ENCODE results near the gene CHSY3.

The CHSY3 gene

GRCh38 chr5:129945774-129946270 is 41.6 kb downstream of the CHSY3 start:
- Histone ChIP-seq H3K4me1 (ENCODE audit: control insufficient read depth, insufficient read depth, low read length) (no peaks in the 10 kb centered on the region), H3K9me3 (ENCODE audit: control insufficient read depth in 2 of 2, low read length in 2 of 2) (no peaks in the 10 kb centered on the region), H3K36me3 (ENCODE audit: control insufficient read depth in 2 of 2, insufficient read depth in 2 of 2, low read length in 2 of 2) (no peaks in the 10 kb centered on the region), H3K9ac (ENCODE audit: low read length in 2 of 2) (no peak overlapping the region), H3K4me3 (ENCODE audit: low read length in 2 of 2) (no peak overlapping the region), H3K27me3 (ENCODE audit: control insufficient read depth in 1 of 2, insufficient read depth in 2 of 2, low read length in 2 of 2) (no peaks in the 10 kb centered on the region), H3K27ac (ENCODE audit: low read length) (no peak overlapping the region)

- Histone ChIP-seq H3K9ac (ENCODE audit: low read length in 2 of 2) (no peak overlapping the region), H3K9me3 (ENCODE audit: control insufficient read depth in 2 of 2, low read length in 2 of 2) (peaks cover 0 to 2% of the 10 kb centered on the region in 2 donors), H3K36me3 (ENCODE audit: control insufficient read depth in 2 of 2, insufficient read depth in 2 of 2, low read length in 2 of 2) (no peaks in the 10 kb centered on the region), H3K27me3 (ENCODE audit: control insufficient read depth in 1 of 2, insufficient read depth in 2 of 2, low read length in 2 of 2) (no peaks in the 10 kb centered on the region), H3K4me3 (ENCODE audit: low read length in 2 of 2) (no peak overlapping the region), H3K4me1 (ENCODE audit: control insufficient read depth, insufficient read depth, low read length) (no peaks in the 10 kb centered on the region), H3K27ac (ENCODE audit: low read length) (no peak overlapping the region)
These were observed 46.8 kb downstream of the CHSY3 start for GRCh38 chr5:129951039-129951438.

DNA sequence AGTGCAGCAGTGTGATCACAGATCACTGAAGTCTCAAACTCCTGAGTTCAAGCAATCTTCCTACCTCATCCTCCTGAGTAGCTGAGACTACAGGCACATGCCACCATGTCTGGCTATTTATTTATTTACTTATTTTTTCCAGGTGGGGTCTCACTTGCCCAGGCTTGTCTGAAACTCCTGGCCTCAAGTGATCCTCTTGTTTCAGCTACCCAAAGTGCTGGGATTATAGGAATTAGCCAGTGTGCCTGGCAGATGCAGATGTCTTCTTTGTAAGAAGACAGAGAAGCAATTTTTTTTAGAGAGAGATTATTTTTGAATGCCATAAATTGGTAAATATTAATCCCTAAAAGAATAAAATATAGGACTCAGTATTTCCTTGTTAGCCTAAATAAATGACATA is 54.3 kb downstream of the CHSY3 start:
- peaks cover 0 to 2% of the 10 kb centered on the region in 2 donors for H3K9me3 ChIP-seq (ENCODE audit: control insufficient read depth in 2 of 2, low read length in 2 of 2)

GRCh38 chr5:129960831-129961230 is 56.6 kb downstream of the CHSY3 start:
- H3K9ac ChIP-seq (ENCODE audit: low read length in 2 of 2) = no peak overlapping the region
- H3K4me3 ChIP-seq (ENCODE audit: low read length in 2 of 2) = no peak overlapping the region
- H3K4me1 ChIP-seq (ENCODE audit: control insufficient read depth, insufficient read depth, low read length) = no peaks in the 10 kb centered on the region
- H3K27me3 ChIP-seq (ENCODE audit: control insufficient read depth in 1 of 2, insufficient read depth in 2 of 2, low read length in 2 of 2) = no peaks in the 10 kb centered on the region
- H3K9me3 ChIP-seq (ENCODE audit: control insufficient read depth in 2 of 2, low read length in 2 of 2) = no peaks in the 10 kb centered on the region
- no peaks in the 10 kb centered on the region for H3K36me3 ChIP-seq (ENCODE audit: control insufficient read depth in 2 of 2, insufficient read depth in 2 of 2, low read length in 2 of 2)
- H3K27ac ChIP-seq (ENCODE audit: low read length) = no peak overlapping the region

More for the DNA sequence above, 54.3 kb downstream of the CHSY3 start:
- H3K36me3 ChIP-seq (ENCODE audit: control insufficient read depth in 2 of 2, insufficient read depth in 2 of 2, low read length in 2 of 2) = no peaks in the 10 kb centered on the region
- H3K27me3 ChIP-seq (ENCODE audit: control insufficient read depth in 1 of 2, insufficient read depth in 2 of 2, low read length in 2 of 2) = no peaks in the 10 kb centered on the region
- no peaks in the 10 kb centered on the region for H3K4me1 ChIP-seq (ENCODE audit: control insufficient read depth, insufficient read depth, low read length)
- no peak overlapping the region for H3K27ac ChIP-seq (ENCODE audit: low read length)
- H3K9ac ChIP-seq (ENCODE audit: low read length in 2 of 2) = no peak overlapping the region
- no peak overlapping the region for H3K4me3 ChIP-seq (ENCODE audit: low read length in 2 of 2)

DNA sequence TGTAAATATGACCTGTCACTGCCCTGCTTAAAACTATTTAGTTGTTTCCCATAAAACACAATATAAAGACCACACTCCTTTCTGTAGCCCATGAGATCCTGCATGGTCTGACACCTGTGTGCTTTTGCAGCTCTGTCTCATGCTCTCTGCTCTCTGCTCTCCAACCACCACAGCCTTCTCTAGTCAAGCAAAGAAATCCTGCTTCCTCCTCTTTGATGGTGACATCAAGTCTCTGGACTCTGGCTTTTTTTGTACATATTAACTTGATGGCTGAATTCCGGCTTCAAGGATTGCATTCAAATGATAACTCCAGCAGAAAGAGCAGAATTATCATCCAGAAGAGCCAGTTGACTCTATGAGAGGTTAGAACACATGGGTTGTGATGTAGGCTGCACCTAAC is 58.2 kb downstream of the CHSY3 start:
- no peaks in the 10 kb centered on the region for H3K27me3 ChIP-seq (ENCODE audit: control insufficient read depth in 1 of 2, insufficient read depth in 2 of 2, low read length in 2 of 2)
- no peaks in the 10 kb centered on the region for H3K4me1 ChIP-seq (ENCODE audit: control insufficient read depth, insufficient read depth, low read length)
- no peaks in the 10 kb centered on the region for H3K9me3 ChIP-seq (ENCODE audit: control insufficient read depth in 2 of 2, low read length in 2 of 2)
- H3K4me3 ChIP-seq (ENCODE audit: low read length in 2 of 2) = no peak overlapping the region
- H3K27ac ChIP-seq (ENCODE audit: low read length) = no peak overlapping the region
- H3K36me3 ChIP-seq (ENCODE audit: control insufficient read depth in 2 of 2, insufficient read depth in 2 of 2, low read length in 2 of 2) = no peaks in the 10 kb centered on the region
- no peak overlapping the region for H3K9ac ChIP-seq (ENCODE audit: low read length in 2 of 2)

GRCh38 chr5:129963359-129963758 is 59.1 kb downstream of the CHSY3 start:
- no peak overlapping the region for H3K4me3 ChIP-seq (ENCODE audit: low read length in 2 of 2)
- H3K9me3 ChIP-seq (ENCODE audit: control insufficient read depth in 2 of 2, low read length in 2 of 2) = no peaks in the 10 kb centered on the region
- no peaks in the 10 kb centered on the region for H3K27me3 ChIP-seq (ENCODE audit: control insufficient read depth in 1 of 2, insufficient read depth in 2 of 2, low read length in 2 of 2)
- no peak overlapping the region for H3K9ac ChIP-seq (ENCODE audit: low read length in 2 of 2)
- no peaks in the 10 kb centered on the region for H3K36me3 ChIP-seq (ENCODE audit: control insufficient read depth in 2 of 2, insufficient read depth in 2 of 2, low read length in 2 of 2)
- H3K4me1 ChIP-seq (ENCODE audit: control insufficient read depth, insufficient read depth, low read length) = no peaks in the 10 kb centered on the region
- H3K27ac ChIP-seq (ENCODE audit: low read length) = no peak overlapping the region

DNA sequence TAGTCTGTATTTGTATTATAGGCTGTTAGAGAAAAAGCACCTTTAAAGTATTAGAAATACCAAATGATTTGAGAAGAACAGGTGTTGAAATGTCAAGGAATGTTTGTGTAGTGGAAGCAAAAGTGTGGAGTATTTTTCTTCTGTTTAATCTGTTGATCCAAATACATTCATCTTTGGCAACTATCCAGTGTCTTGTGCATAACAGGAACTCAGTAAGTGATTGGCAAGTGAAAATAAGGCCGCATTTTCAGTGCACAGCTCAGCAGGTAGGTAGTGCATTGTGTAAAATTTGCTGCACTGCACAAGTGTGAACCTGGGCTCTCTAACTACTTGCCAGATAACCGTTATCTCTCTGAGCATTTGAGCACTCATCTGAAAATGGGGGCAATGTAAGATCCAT is 61.8 kb downstream of the CHSY3 start:
- H3K36me3 ChIP-seq (ENCODE audit: control insufficient read depth in 2 of 2, insufficient read depth in 2 of 2, low read length in 2 of 2) = no peaks in the 10 kb centered on the region

GRCh38 chr5:129971714-129972113 is 67.4 kb downstream of the CHSY3 start:
- no peak overlapping the region for H3K9ac ChIP-seq (ENCODE audit: low read length in 2 of 2)
- H3K4me1 ChIP-seq (ENCODE audit: control insufficient read depth, insufficient read depth, low read length) = no peaks in the 10 kb centered on the region
- no peaks in the 10 kb centered on the region for H3K36me3 ChIP-seq (ENCODE audit: control insufficient read depth in 2 of 2, insufficient read depth in 2 of 2, low read length in 2 of 2)
- no peak overlapping the region for H3K4me3 ChIP-seq (ENCODE audit: low read length in 2 of 2)
- no peak overlapping the region for H3K27ac ChIP-seq (ENCODE audit: low read length)
- no peaks in the 10 kb centered on the region for H3K27me3 ChIP-seq (ENCODE audit: control insufficient read depth in 1 of 2, insufficient read depth in 2 of 2, low read length in 2 of 2)
- no peaks in the 10 kb centered on the region for H3K9me3 ChIP-seq (ENCODE audit: control insufficient read depth in 2 of 2, low read length in 2 of 2)

More for the DNA sequence above, 61.8 kb downstream of the CHSY3 start:
- Histone ChIP-seq H3K9me3 (ENCODE audit: control insufficient read depth in 2 of 2, low read length in 2 of 2) (no peaks in the 10 kb centered on the region), H3K27me3 (ENCODE audit: control insufficient read depth in 1 of 2, insufficient read depth in 2 of 2, low read length in 2 of 2) (no peaks in the 10 kb centered on the region), H3K9ac (ENCODE audit: low read length in 2 of 2) (no peak overlapping the region), H3K4me3 (ENCODE audit: low read length in 2 of 2) (no peak overlapping the region), H3K4me1 (ENCODE audit: control insufficient read depth, insufficient read depth, low read length) (no peaks in the 10 kb centered on the region), H3K27ac (ENCODE audit: low read length) (no peak overlapping the region)

GRCh38 chr5:129972465-129973141 is 68.3 kb downstream of the CHSY3 start:
- H3K4me1 ChIP-seq (ENCODE audit: control insufficient read depth, insufficient read depth, low read length) = no peaks in the 10 kb centered on the region
- no peak overlapping the region for H3K4me3 ChIP-seq (ENCODE audit: low read length in 2 of 2)
- no peaks in the 10 kb centered on the region for H3K9me3 ChIP-seq (ENCODE audit: control insufficient read depth in 2 of 2, low read length in 2 of 2)
- no peak overlapping the region for H3K9ac ChIP-seq (ENCODE audit: low read length in 2 of 2)
- H3K36me3 ChIP-seq (ENCODE audit: control insufficient read depth in 2 of 2, insufficient read depth in 2 of 2, low read length in 2 of 2) = no peaks in the 10 kb centered on the region
- H3K27ac ChIP-seq (ENCODE audit: low read length) = no peak overlapping the region
- H3K27me3 ChIP-seq (ENCODE audit: control insufficient read depth in 1 of 2, insufficient read depth in 2 of 2, low read length in 2 of 2) = no peaks in the 10 kb centered on the region

- no peaks in the 10 kb centered on the region for H3K36me3 ChIP-seq (ENCODE audit: control insufficient read depth in 2 of 2, insufficient read depth in 2 of 2, low read length in 2 of 2)
- H3K9ac ChIP-seq (ENCODE audit: low read length in 2 of 2) = no peak overlapping the region
- H3K4me1 ChIP-seq (ENCODE audit: control insufficient read depth, insufficient read depth, low read length) = no peaks in the 10 kb centered on the region
- H3K27me3 ChIP-seq (ENCODE audit: control insufficient read depth in 1 of 2, insufficient read depth in 2 of 2, low read length in 2 of 2) = no peaks in the 10 kb centered on the region
- H3K9me3 ChIP-seq (ENCODE audit: control insufficient read depth in 2 of 2, low read length in 2 of 2) = no peaks in the 10 kb centered on the region
- no peak overlapping the region for H3K27ac ChIP-seq (ENCODE audit: low read length)
- no peak overlapping the region for H3K4me3 ChIP-seq (ENCODE audit: low read length in 2 of 2)
These were observed 69.6 kb downstream of the CHSY3 start for GRCh38 chr5:129973716-129974426.

DNA sequence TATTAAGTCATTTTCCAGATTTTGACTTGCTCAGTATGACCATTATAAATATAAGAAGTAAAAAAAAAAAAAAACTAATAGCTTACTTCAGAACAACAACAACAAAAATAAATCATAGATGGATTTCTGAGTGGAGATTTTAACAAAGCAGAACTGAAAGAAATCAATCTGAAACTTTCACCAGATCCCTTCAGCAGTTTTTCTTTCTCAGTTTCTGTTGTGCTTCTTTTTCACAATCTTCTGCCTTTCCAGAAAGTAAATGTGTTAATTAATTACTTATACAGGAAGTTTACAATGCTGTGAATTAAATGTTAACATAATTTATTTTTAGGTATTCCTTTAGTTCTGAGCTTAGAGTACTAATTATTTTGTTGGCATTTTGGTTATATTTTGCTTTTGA is 73.5 kb downstream of the CHSY3 start:
- Histone ChIP-seq H3K27me3 (ENCODE audit: control insufficient read depth in 1 of 2, insufficient read depth in 2 of 2, low read length in 2 of 2) (no peaks in the 10 kb centered on the region), H3K4me3 (ENCODE audit: low read length in 2 of 2) (no peak overlapping the region), H3K9ac (ENCODE audit: low read length in 2 of 2) (no peak overlapping the region), H3K27ac (ENCODE audit: low read length) (no peak overlapping the region), H3K4me1 (ENCODE audit: control insufficient read depth, insufficient read depth, low read length) (no peaks in the 10 kb centered on the region), H3K9me3 (ENCODE audit: control insufficient read depth in 2 of 2, low read length in 2 of 2) (peaks cover 0 to 4% of the 10 kb centered on the region in 2 donors), H3K36me3 (ENCODE audit: control insufficient read depth in 2 of 2, insufficient read depth in 2 of 2, low read length in 2 of 2) (no peaks in the 10 kb centered on the region)

Data from stomach smooth muscle (tissue), 2 donors.